ENCODE measurements around the gene ACTL6B. TPM values are rescaled to one million over a fixed set of nuclear protein-coding genes. Genes with fewer than 3 reads are reported as not detected.
A peak's percentile ranks its signal among the peaks of the same experiment; 100 is the strongest.

The ACTL6B gene
- total RNA-seq, 1 donor from 2014 or later, result not detected

- ATAC-seq, result no peak
Measured at GRCh38 chr7:100683659-100684533, 27.6 kb upstream of the ACTL6B start.

GRCh38 chr7:100682991-100683658 is 26.9 kb upstream of the ACTL6B start:
- ATAC-seq, result no peak

- no peak for ATAC-seq
Measured at GRCh38 chr7:100682228-100682741, 26.0 kb upstream of the ACTL6B start.

GRCh38 chr7:100681491-100682227 is 25.4 kb upstream of the ACTL6B start:
- peak; percentile 0 for ATAC-seq

- ATAC-seq, result no peak
Measured at GRCh38 chr7:100680576-100681271, 24.5 kb upstream of the ACTL6B start.

GRCh38 chr7:100679927-100680575 is 23.8 kb upstream of the ACTL6B start:
- peak; percentile 51 for ATAC-seq

- no peak for ATAC-seq
Measured at GRCh38 chr7:100679129-100679926, 23.1 kb upstream of the ACTL6B start.

GRCh38 chr7:100678291-100678984 is 22.2 kb upstream of the ACTL6B start:
- no peak for ATAC-seq

GRCh38 chr7:100677308-100678267 is 21.3 kb upstream of the ACTL6B start:
- no peak for ATAC-seq

GRCh38 chr7:100676501-100677306 is 20.5 kb upstream of the ACTL6B start:
- no peak for ATAC-seq

GRCh38 chr7:100675581-100676350 is 19.5 kb upstream of the ACTL6B start:
- ATAC-seq, result peak; percentile 51

GRCh38 chr7:100675105-100675451 is 18.8 kb upstream of the ACTL6B start:
- no peak for ATAC-seq

- no peak for ATAC-seq
Measured at GRCh38 chr7:100674411-100675104, 18.3 kb upstream of the ACTL6B start.

GRCh38 chr7:100673942-100674410 is 17.7 kb upstream of the ACTL6B start:
- ATAC-seq, result peak; percentile 0

GRCh38 chr7:100673302-100673941 is 17.2 kb upstream of the ACTL6B start, which contains the start of gene GNB2:
TSS of gene GNB2 (plus strand) at chr7:100673740. CDS start at chr7:100676266, 2,526 bp downstream.
- peak; percentile 87 for ATAC-seq

Measured in esophagus mucosa (tissue), 1 donor.